ENCODE measurements around the gene WASL.
"Not testable (repeated sequence)": the region's sequence is repeated elsewhere in the genome, so short reads cannot be mapped to it uniquely, and the experiment has no call there.

Gene WASL

GRCh38 chr7:123732413-123733091 is 16.3 kb downstream of the WASL start:
- DNase-seq (ENCODE audit: low spot score), result no peak

DNA sequence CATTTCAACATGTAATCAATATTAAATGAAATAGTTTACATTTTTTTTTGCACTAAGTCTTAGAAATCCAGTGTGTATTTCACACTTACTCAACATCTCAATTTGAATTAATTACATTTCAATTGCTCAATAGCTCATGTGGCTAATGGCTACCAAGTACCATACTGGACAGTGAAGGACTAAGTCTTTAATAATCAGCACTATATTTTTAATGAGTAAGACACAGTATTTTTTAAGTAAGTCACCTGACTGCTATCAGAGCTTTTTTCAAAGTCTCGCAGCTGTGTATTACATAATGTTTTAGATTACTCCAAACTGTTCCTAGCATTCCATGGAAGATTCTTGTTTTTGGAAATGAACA is 19.6 kb downstream of the WASL start:
- no peak for DNase-seq (ENCODE audit: low spot score)

DNA sequence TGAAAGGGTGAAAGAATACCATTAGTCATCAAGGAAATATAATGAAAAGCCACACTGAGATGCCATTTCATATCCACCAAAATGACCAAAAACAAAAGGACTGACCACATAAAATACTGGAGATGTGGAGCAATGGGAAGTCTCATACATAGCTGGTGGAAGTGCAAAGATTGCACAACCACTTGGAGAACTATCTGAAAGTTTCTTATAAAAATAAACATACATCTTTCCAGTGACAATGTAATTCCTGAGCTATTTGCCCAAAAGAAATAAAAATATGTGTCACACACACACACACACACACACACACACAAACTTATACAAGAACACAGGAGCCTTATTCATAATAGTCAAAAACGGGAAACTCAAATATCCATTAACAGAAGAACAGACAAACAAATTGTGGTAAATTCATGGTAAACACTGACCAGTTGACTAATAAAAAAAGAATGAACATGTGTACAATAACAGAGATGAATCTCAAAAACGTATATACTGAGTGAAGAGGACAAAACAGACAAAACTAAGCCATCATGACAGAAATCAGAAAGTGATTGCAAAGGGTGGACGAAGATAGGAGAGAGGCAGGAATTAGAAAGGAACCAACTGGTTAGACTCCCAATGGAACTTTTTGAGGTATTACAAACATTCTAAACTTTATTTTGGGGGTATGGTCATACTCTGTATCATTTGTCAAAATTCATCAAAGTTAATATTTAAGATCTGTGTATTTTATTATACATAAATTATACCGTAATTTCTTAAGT is 21.5 kb downstream of the WASL start:
- DNase-seq (ENCODE audit: low spot score), result no peak

- DNase-seq (ENCODE audit: low spot score), result no peak
These were observed 23.1 kb downstream of the WASL start for GRCh38 chr7:123725586-123726171.

DNA sequence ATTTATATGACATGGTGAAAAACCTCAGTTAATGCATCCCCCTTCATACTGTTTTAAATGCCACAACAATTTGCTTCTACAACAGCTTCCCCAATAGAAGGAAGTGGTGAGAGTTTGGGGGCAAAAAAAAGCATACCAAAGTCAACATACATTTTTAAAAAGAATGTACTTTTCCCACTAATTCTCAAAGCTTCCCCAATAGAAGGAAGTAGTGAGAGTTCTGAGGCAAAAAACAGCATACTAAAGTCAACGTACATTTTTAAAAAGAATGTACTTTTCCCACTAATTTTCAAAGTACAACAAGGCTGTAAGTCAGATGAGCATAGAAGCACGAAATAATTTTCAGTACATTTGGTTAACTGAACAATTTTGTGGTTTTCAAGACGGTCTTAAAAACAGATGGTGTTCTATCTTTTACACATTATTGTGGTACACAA is 24.0 kb downstream of the WASL start:
- no peak for DNase-seq (ENCODE audit: low spot score)

DNA sequence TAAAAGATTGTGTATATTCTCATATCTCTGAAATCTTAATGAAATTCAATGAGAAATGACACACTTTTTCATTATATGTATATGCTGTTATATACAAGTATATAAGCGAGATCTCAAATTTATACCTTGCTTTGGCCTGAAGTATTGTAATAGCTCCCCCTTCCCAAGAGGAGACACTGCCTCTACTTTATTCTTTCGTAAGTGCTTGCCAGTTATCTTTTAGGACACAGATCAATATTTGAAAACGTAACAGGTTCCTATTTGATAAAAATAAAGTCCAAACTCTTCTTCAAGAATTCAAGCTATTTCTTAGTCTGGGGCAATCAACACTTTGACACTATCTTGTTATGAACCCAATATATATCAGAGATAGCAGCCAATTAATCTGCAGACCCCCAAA is 24.9 kb downstream of the WASL start:
- DNase-seq (ENCODE audit: low spot score), result no peak

DNA sequence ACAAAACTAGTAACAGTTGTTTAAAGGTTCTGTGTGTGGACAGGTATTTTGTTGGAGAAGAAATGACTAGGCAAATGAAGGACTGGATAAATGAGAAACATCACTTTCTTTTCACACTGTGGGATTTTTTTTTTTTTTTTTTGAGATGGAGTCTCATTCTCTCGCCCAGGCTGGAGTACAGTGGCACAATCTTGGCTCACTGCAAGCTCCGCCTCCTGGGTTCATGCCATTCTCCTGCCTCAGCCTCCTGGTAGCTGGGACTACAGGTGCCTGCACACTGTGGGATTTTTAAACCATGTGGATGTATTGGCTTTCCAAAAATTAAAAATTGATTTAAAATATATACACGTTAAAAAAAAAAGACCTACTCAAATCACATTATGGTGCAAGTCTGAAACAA is 28.3 kb downstream of the WASL start:
- not testable (repeated sequence) for DNase-seq (ENCODE audit: low spot score)

- no peak for DNase-seq (ENCODE audit: low spot score)
These were observed 29.5 kb downstream of the WASL start for GRCh38 chr7:123719197-123719721.

GRCh38 chr7:123718773-123719172 is 30.0 kb downstream of the WASL start:
- no peak for DNase-seq (ENCODE audit: low spot score)

GRCh38 chr7:123717689-123718088 is 31.1 kb downstream of the WASL start:
- DNase-seq (ENCODE audit: low spot score), result no peak

DNA sequence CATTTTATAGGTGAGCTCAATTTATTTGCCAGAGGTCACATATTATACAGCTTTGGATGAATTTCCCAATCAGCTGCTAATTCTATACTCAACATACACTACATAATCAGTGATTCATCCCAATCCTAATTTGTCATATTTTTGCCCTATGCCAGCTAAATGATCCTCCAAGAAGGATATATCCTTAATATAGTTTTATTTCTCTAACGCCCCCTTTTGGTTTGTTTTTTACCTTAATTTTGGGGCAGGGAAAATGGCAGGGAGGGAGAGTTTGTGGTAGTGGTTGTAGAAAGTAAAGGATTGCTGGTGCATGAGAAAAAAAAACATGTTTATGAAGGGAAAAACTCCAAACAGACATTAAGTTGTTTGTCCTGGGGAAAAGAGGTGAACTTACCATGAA is 31.9 kb downstream of the WASL start:
- no peak for DNase-seq (ENCODE audit: low spot score)

DNA sequence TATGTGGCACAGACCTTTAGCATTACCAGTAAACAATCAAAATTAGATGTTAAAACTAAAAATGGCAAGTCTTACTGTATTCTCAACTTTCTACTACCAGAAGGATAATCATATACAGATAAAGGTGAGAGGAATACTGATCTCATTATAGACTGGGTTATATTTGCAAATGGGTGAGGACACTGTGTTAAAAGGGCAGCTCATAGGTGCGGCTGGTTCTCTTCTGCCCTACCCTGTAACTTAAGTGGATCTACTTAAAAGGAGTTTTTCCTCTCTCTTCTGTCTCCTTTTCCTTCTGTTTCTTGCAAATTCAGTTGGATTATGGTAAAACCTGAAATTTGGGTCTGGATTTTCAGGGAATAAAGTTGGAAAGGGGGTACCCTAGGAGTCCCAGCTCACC is 33.0 kb downstream of the WASL start:
- DNase-seq (ENCODE audit: low spot score), result no peak

GRCh38 chr7:123715198-123715597 is 33.6 kb downstream of the WASL start:
- DNase-seq (ENCODE audit: low spot score), result no peak

DNA sequence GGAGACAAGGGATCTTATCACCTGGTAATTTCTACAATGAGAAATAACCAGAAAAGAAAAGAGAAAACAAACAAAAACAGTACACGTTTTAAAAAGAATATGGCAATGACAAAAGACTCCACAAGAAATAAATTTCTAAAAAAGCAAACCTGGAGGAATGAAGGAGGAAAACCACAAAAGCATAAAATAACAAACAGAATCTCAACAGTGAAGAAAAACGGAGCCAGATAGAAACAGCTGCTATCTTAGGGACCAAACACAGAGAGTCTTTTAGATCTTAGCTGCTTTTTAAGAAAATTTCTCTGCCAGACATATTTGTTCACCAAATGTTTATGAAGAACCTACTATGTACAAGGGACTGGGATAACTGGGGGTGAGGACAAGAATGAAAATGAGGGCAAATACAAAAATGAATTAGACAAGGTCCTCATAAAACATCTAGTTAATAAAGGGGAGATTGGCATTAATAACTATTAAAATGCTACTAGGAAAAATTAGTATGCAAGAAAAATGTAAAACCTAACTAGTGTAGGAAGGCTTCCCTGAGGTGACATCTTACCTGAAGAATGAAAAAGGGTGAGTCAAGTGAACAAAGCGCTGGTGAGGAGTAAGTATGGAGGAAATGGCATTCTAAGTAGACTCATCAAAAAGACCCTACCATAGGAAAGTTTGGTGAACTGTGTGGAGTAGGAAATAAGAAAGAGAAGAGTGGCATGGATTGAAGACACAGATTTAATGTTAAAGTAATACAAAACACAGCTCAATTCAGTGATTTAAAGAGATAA is 34.3 kb downstream of the WASL start:
- DNase-seq (ENCODE audit: low spot score), result no peak

DNA sequence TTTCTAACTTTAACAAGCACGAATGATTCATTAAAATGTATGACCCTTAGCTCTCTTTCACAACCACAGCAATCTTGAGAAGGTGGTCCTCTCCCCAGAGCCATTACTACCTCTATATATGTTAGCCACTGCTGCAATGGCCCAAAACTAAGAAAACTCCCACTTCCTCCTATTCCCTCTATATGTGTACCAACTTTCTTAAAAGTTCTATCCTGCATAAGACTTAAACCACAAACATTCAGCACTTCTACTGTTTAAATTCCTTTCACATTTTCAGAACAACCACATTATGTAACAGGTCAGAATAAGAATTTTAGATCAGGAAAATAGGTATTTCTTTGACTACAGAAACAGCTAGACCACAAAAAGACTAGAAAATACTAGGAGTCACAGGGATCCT is 36.2 kb downstream of the WASL start:
- no peak for DNase-seq (ENCODE audit: low spot score)

GRCh38 chr7:123711832-123712293 is 36.9 kb downstream of the WASL start:
- DNase-seq (ENCODE audit: low spot score), result peak; percentile 55

DNA sequence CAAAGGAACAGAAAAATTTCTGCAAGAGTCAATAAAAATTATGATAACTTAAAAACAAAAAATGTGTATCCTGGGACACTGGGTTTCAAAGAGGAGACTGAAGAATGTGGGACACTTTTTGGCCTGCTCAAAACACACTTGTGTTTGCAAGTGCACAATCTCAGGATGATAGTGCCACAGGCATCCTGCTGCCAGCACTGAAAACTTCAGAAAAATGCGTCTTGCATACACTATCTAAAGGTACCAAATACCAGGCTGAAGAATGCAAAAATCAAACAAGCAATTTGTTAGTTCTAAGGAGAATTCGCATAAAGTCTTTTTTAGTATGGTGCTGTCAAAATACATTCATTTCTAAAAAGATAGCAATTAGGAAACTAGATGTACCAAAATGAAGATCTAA is 38.1 kb downstream of the WASL start:
- no peak for DNase-seq (ENCODE audit: low spot score)

DNA sequence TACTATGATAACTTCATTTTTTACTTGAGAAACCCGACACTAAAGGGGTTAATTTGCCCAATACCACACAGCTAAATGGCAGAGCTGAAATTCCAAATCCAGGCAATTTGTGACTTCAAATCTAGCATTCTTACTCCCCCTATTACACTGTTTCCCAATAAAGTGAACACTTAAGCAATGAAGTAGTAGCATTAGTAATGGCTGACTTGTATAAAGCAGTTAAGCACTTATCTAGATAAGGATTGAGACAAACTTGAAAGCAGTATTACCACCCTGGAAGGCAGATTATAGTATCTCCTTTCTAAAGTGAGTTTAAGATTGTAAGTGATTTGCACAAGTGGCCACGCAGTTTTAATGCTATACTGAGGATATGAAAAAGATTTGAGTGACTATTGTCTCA is 39.3 kb downstream of the WASL start:
- no peak for DNase-seq (ENCODE audit: low spot score)

DNA sequence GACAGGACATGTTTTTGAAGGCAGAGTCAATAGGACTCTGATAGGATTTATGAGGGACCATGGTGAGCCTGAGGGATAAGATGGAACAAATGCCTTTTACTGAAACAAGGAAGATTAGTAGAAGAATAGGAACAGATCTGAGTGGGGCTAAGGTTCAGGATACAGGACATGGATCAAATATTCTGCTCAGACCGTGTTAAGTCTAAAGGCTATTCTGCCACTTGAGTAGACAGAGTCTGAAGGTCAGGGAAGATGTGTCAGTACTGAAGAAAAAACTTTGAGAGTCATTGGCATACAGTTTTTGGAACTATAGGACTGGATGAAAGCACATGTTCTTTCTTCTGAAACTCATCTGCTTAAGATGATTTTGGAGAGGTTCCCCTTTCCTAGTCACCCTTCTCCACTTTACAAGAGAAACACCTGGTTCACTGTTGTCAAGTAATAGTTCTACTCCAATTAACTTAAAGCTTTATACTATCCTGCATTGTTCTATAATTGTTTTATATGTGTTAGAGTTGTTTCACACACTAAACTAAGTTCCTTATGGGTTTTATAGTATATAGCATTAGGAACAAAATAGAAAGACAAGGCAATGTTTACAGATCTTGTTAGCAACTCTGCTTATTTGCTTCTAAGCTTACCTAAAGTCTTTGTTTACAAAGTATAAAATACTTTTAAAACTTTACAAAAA is 43.4 kb downstream of the WASL start:
- DNase-seq (ENCODE audit: low spot score), result no peak

GRCh38 chr7:123695944-123696677 is 52.7 kb downstream of the WASL start:
- DNase-seq (ENCODE audit: low spot score), result no peak

GRCh38 chr7:123692471-123692877 is 56.3 kb downstream of the WASL start:
- no peak for DNase-seq (ENCODE audit: low spot score)

Measured in CD4-positive, alpha-beta T cell treated with Interleukin-2 at 100 ng/mL for 4 hours (primary cell).